Activated T-cell treated with anti-CD3 and anti-CD28 coated beads for 48 hours (primary cell): ENCODE measurements around the gene TMPRSS2.

Experiments used
- DNase-seq: peaks from one replicate; pipeline ENCODE4 v3.0.0-alpha.2; 2020; ENCODE audit warnings: low read depth

The TMPRSS2 gene

DNA sequence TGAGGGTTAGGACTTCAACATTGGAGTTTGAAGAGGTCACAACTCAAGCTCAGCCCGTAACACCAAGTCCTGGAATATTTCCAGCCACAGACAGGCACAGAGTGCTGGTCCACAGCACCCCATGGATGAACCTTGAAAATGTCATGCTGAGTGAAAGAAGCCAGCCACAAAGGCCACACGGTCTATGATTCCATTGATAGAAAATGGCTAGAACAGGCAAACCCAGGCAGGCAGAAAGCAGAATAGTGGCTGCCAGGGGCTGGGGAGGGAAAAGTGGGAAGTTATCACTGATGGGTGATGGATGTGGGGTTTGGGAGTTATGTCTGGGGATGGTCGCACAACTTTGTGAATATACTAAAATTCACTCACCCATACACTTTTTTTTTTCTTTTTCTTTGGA, 60.6 kb downstream of the TMPRSS2 start:
- DNase-seq: no peak

GRCh38 chr21:41446586-41446985, 61.4 kb downstream of the TMPRSS2 start:
- no peak for DNase-seq

GRCh38 chr21:41445465-41445862, 62.5 kb downstream of the TMPRSS2 start:
- no peak for DNase-seq

DNA sequence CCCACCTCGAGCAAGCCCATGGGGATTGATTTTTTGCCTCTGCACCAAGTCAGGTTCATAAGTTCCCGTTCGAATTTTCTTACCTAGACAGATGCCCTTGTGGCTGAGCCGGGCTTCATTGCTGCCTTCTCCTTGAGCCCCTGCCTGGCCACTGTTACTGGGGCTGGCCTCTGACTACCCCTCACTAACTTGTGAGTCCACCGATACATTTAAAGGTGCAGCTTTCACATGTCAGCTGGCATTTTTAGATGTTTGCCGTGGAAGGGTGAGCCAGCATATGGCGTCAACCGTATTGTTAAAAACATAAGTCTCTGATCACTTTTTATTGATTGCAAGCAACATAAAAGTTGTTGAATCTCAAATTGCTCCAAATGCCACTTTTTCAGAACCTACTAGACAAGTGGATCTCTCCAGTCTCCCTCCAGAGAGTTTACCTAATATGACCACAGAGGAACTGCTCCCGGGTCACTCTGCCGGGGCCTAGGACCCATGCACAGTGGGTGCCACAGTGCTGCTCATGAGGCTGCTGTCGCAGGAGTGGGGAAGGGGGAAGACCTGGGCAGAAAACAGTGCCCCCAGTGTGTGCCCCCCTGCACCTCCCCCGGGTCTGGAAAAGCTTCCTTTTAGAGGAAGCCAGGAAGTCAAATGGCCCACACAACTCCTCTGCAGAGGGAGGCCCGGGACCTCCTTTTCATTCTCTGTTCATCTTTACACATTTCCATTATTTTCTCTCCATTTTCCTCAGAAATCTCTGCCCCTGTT, 63.1 kb downstream of the TMPRSS2 start:
- no peak for DNase-seq

- no peak for DNase-seq
Measured at GRCh38 chr21:41443562-41443961, 64.4 kb downstream of the TMPRSS2 start.

GRCh38 chr21:41442481-41443186, 65.3 kb downstream of the TMPRSS2 start:
- DNase-seq: no peak

DNA sequence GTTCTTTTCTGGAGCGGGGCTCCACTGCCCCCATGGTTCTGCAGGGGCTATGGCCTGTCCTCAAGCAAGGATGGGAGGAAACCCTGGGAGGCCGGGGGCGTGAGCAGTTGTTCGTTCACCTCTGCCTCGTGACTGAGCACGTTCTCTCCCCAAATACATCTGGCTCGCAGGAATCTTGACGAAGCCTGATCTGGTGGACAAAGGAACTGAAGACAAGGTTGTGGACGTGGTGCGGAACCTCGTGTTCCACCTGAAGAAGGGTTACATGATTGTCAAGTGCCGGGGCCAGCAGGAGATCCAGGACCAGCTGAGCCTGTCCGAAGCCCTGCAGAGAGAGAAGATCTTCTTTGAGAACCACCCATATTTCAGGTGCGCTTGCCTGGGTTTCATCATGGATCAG, 66.4 kb downstream of the TMPRSS2 start:
- no peak for DNase-seq

GRCh38 chr21:41439248-41439647, 68.7 kb downstream of the TMPRSS2 start:
- no peak for DNase-seq

DNA sequence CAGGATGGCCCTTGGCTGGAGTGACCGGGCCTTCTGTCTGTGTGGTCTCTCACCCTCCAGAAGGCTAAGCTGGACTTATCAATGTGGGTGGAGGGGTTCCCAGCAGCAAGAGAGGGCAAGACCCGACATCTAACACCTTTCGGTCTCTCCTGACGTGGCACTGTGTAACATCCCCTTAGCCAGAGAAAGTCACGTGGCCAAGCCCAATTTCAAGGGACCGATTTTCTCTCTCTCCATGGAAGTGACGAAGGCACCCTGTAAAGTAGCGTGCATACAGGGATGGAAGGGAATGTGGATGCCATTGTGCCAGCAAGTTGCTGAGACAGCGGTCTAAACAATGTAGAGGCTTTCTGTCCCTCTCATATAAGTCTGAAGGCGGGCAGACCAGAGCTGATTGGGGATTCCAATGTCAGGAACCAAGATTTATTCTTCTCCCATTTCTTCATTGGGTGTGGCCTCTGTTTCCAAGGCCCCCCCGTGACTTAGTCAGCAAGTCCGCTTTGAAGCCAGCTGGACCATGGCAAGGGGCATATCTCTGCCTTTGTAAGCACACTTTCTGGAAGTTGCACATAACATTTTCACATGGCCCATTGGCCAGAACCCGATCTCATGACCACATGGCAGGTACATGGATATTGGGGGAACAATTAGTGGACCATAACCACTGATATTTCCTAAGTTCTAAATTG, 69.4 kb downstream of the TMPRSS2 start:
- no peak for DNase-seq

- DNase-seq: no peak
Measured at GRCh38 chr21:41437729-41438128, 70.2 kb downstream of the TMPRSS2 start.

DNA sequence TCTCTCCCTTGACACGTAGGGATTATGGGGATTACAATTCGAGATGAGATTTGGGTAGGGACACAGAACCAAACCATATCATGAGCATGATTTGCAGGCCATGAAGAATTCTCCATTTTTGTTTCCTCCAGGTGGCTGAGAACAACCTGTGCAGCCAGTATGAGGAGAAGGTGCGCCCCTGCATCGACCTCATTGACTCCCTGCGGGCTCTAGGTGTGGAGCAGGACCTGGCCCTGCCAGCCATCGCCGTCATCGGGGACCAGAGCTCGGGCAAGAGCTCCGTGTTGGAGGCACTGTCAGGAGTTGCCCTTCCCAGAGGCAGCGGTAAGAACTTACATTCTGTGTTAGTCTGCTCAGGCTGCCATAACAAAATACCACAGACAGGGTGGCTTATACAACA, 72.3 kb downstream of the TMPRSS2 start:
- no peak for DNase-seq

- DNase-seq: no peak
Measured at GRCh38 chr21:41433566-41433965, 74.4 kb downstream of the TMPRSS2 start.

- no peak for DNase-seq
Measured at GRCh38 chr21:41432562-41433460, 75.1 kb downstream of the TMPRSS2 start.

DNA sequence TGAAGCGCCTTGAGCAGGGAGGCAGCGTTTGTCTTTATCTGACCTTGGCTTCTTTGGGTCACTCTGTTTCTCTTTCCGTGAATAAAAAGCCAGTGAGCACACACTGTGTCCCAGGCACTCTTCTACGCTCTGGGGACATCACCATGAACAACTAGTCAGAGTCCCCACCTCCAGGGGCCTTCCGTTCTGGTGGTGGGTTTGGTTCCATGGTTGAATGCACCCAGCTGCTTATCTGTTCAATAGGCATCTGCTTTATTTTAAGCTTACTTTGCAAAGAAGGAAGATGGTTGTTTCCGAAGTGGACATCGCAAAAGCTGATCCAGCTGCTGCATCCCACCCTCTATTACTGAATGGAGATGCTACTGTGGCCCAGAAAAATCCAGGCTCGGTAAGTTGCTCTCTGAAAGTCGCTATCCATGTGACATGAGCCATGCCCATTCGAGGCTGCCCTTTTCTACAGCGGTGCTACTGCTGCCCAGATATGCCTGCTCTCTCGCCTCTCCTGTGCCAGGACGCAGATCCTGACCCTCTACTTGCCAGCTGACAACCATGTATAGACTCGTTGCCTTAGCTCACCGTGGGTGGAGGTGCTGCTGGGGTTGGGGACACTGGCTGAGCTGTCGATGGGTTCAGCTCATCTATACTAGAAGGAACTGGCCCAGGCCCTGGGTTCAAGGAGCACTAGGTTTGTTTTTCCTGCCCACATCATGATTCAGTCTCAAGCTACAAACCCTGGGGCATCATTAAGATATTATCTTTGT, 76.0 kb downstream of the TMPRSS2 start:
- DNase-seq: no peak

DNA sequence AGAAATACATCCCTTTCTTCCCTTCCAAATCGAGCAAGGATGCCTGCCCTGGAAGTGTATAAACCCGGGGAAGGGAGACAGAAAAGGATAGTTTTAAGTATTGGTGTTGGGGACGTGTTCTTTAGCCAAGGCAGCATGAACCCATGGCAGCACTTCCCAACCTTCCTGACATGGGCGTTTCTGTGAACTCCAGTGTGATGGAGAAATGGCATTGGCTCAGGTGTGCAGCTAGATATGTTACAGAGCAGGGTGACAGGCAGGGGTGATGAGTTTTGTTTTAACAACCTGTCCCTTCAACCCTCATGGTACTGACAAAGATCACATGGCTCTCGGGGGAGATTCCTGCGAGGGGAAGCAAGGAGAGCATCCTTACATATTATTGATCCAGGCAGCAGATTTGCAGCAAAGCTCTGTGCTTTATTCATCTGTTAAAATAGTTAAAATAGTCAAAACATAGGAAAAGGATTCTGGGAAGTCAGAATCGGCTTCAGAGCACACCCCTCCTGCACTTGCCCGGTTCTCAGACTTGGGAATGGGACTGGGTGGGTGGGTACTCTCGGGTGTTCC, 78.0 kb downstream of the TMPRSS2 start:
- no peak for DNase-seq

DNA sequence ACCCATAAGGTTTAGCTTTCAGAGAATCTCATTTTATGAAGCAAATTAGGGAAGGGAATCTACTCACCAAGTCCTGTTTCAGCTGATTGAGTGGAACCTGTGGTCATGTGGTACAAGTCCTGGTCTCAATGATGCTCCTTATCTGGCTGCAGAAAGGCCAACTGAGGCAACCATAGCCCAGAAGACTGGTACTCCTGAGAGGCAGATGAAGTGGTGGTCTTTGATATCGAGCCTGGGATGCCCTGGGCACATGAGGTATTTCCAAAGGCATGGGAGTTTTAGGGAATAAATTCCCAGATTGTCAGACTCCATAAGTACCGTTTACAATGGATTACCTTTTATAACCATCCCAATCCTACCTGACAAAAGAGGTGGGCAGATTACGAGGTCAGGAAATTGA, 78.7 kb downstream of the TMPRSS2 start:
- no peak for DNase-seq

- no peak for DNase-seq
Measured at GRCh38 chr21:41428847-41429246, 79.1 kb downstream of the TMPRSS2 start.

DNA sequence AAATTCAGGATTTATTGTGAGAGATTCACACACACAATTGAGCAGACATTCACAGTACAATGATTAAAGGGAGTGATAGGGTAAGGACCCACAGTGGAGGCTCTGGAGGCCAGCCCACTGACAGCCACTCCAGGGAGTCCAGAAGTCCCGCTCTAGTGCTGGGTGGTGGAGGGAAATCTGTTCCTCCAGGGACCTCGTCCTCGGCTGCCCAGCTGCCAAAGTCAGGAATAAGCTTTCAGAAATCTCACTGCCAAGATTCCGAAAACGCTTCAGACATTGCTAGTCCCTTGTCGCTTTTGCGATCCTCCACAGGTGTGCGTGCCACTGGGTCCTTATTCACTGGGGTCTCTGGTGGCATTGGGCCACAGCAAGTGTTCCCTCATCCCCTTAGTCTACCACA, 79.6 kb downstream of the TMPRSS2 start:
- DNase-seq: no peak

DNA sequence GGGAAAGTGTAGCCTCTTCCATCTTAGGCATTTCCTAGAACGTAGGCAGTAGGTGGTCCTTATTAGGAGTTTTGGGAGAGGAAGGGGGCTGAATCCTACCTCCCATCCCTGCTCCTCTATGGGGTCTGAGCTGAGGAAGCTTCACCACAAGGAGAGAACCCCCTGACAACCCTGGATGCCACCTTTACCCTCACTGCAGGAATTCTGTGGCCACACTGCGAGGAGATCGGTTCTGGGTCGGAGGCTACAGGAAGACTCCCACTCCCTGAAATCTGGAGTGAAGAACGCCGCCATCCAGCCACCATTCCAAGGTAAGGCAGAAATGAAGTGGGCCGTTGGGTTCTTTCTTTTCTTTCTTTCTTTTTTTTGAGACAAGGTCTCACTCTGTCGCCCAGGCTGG, 80.4 kb downstream of the TMPRSS2 start:
- DNase-seq: no peak

- no peak for DNase-seq
Measured at GRCh38 chr21:41426676-41427404, 81.1 kb downstream of the TMPRSS2 start.
